ENCODE measurements around the gene PUSL1.

Gene PUSL1

DNA sequence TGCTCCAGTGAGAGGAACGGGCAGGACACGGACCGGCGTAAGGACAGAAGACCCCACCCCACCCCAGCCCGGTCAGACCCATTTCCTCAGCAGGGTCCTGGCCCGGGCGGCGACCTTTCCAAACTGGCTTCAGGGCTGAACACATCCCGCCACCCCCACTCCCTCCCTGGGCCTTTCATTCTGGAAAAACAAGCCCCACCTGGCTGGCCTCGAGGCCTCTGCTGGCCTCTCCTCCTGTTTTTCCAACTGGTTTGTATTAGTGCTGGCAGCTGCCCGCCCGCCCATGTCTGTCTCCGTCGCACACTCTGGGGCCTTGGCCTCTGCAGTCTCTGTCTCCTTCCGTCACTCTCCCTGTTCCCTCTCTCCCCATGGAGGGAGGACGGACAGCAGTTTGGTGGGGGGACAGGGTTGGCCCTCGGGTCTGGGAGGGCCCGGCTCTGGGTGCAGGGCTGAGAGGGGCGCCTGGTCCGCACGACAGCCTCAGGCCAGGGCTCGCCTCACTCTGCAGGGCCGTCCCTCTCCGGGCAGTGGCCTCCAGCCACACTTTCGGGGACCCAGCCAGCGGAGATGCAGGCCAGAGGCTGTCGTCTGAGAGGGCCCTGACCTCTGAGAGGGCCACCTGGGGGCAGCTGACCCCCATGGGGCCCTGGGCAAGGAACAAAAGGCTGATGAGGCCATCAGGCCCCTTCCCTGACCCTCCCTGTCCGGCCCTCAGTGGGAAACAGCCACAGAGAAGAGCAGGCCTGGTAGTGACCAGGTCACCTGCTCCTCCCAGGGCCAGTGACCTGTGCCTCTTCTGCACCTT lies 51.5 kb downstream of the PUSL1 start:
- Histone ChIP-seq H3K4me1 (no peaks in the 10 kb centered on the region), H3K9ac (no peak overlapping the region)

DNA sequence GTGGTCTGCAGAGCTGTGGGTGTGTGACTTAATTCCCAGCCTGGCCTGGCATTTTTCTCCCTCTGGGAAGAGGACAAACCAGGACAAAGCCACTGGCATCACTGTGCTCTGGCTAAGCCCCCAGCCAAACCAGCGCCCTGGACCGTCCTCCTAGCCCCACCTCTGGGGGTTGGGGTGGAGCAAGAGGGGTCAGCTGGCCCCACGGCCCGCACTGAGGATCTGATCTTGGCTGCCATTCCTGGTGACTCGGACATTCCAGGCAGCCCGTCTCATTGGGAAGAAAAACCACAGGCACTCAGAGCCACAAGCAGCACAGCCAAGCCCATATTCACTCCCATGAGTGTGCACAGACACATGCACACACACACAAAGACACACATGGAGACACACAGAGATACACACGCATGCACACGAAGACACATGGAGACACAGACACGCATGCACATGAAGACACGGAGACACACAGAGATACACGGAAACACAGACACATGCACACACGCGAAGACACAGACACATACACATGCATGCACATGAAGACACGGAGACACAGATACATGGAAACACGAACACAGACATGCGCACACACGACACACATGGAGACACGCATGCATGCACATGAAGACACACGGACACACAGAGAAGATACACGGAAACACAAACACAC lies 52.2 kb downstream of the PUSL1 start:
- Histone ChIP-seq H3K9ac (no peak overlapping the region), H3K9me3 (ENCODE audit: control insufficient read depth, low read length) (no peaks in the 10 kb centered on the region), H3K79me2 (no peaks in the 10 kb centered on the region), H3K4me2 (ENCODE audit: low read length) (no peak overlapping the region), H3K27me3 (ENCODE audit: control insufficient read depth, insufficient read depth, low read length) (no peaks in the 10 kb centered on the region), H3K27ac (no peak overlapping the region), H3K4me1 (no peaks in the 10 kb centered on the region), H3K4me3 (ENCODE audit: low read depth, low read length) (no peak overlapping the region), H3K36me3 (ENCODE audit: control insufficient read depth, insufficient read depth, low read length) (no peaks in the 10 kb centered on the region), H2AFZ (no peak overlapping the region)
- TF ChIP-seq, protein P1, sequence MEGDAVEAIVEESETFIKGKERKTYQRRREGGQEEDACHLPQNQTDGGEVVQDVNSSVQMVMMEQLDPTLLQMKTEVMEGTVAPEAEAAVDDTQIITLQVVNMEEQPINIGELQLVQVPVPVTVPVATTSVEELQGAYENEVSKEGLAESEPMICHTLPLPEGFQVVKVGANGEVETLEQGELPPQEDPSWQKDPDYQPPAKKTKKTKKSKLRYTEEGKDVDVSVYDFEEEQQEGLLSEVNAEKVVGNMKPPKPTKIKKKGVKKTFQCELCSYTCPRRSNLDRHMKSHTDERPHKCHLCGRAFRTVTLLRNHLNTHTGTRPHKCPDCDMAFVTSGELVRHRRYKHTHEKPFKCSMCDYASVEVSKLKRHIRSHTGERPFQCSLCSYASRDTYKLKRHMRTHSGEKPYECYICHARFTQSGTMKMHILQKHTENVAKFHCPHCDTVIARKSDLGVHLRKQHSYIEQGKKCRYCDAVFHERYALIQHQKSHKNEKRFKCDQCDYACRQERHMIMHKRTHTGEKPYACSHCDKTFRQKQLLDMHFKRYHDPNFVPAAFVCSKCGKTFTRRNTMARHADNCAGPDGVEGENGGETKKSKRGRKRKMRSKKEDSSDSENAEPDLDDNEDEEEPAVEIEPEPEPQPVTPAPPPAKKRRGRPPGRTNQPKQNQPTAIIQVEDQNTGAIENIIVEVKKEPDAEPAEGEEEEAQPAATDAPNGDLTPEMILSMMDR (IDR thresholded peaks at IDR 0.05) = no peak

More for the DNA sequence above, 51.5 kb downstream of the PUSL1 start:
- Histone ChIP-seq H3K4me3 (ENCODE audit: low read depth, low read length) (no peak overlapping the region), H3K27ac (no peak overlapping the region), H3K79me2 (no peaks in the 10 kb centered on the region), H3K4me2 (ENCODE audit: low read length) (no peak overlapping the region), H2AFZ (no peak overlapping the region), H3K27me3 (ENCODE audit: control insufficient read depth, insufficient read depth, low read length) (no peaks in the 10 kb centered on the region), H3K36me3 (ENCODE audit: control insufficient read depth, insufficient read depth, low read length) (no peaks in the 10 kb centered on the region), H3K9me3 (ENCODE audit: control insufficient read depth, low read length) (no peaks in the 10 kb centered on the region)
- TF ChIP-seq, protein P1 (IDR thresholded peaks at IDR 0.05) = no peak

All from parathyroid adenoma (tissue), 2 donors.